ENCODE data around the gene LYSMD3. TPM values are rescaled to one million over a fixed set of nuclear protein-coding genes. Genes with fewer than 3 reads are reported as not detected.

Gene LYSMD3
- total and polyA plus RNA-seq, 4 donors: 11.5 to 26.8 (median 13.9) TPM

- WGBS (ENCODE audit: insufficient coverage): no CpG with 5 or more reads among the region's 1 CpG
- Histone ChIP-seq H3K27me3 (ENCODE audit: control insufficient read depth, insufficient read depth, low read length) (no peaks in the 10 kb centered on the region), H3K4me3 (ENCODE audit: low read depth, low read length) (no peak overlapping the region), H3K27ac (ENCODE audit: low read depth, low read length) (no peak overlapping the region), H3K36me3 (ENCODE audit: control insufficient read depth, insufficient read depth, low read length) (no peaks in the 10 kb centered on the region), H3K4me1 (ENCODE audit: control insufficient read depth, insufficient read depth, low read length) (no peaks in the 10 kb centered on the region), H3K9me3 (ENCODE audit: control insufficient read depth, insufficient read depth, low read length) (no peaks in the 10 kb centered on the region)
- DNase-seq (ENCODE audit: low read depth in 4 of 6, low spot score in 6 of 6): no peak
Measured at GRCh38 chr5:90503596-90503995, 25.8 kb downstream of the LYSMD3 start.

- no peaks in the 10 kb centered on the region for H3K27me3 ChIP-seq (ENCODE audit: control insufficient read depth, insufficient read depth, low read length)
- H3K4me1 ChIP-seq (ENCODE audit: control insufficient read depth, insufficient read depth, low read length): no peaks in the 10 kb centered on the region
- no peak overlapping the region for H3K4me3 ChIP-seq (ENCODE audit: low read depth, low read length)
- no peak overlapping the region for H3K27ac ChIP-seq (ENCODE audit: low read depth, low read length)
- no peak for DNase-seq (ENCODE audit: low read depth in 4 of 6, low spot score in 6 of 6)
- WGBS (ENCODE audit: insufficient coverage): no CpG with 5 or more reads among the region's 1 CpG
- no peaks in the 10 kb centered on the region for H3K36me3 ChIP-seq (ENCODE audit: control insufficient read depth, insufficient read depth, low read length)
- no peaks in the 10 kb centered on the region for H3K9me3 ChIP-seq (ENCODE audit: control insufficient read depth, insufficient read depth, low read length)
Measured at GRCh38 chr5:90495146-90495545, 34.2 kb downstream of the LYSMD3 start.

- Histone ChIP-seq H3K36me3 (ENCODE audit: control insufficient read depth, insufficient read depth, low read length) (no peaks in the 10 kb centered on the region), H3K4me3 (ENCODE audit: low read depth, low read length) (no peak overlapping the region), H3K27me3 (ENCODE audit: control insufficient read depth, insufficient read depth, low read length) (no peaks in the 10 kb centered on the region), H3K9me3 (ENCODE audit: control insufficient read depth, insufficient read depth, low read length) (no peaks in the 10 kb centered on the region), H3K4me1 (ENCODE audit: control insufficient read depth, insufficient read depth, low read length) (no peaks in the 10 kb centered on the region), H3K27ac (ENCODE audit: low read depth, low read length) (no peak overlapping the region)
- DNase-seq (ENCODE audit: low read depth in 4 of 6, low spot score in 6 of 6): no peak
Measured at GRCh38 chr5:90494043-90494442, 35.3 kb downstream of the LYSMD3 start.

- no peak for DNase-seq (ENCODE audit: low read depth in 4 of 6, low spot score in 6 of 6)
- H3K9me3 ChIP-seq (ENCODE audit: control insufficient read depth, insufficient read depth, low read length): no peaks in the 10 kb centered on the region
- no peak overlapping the region for H3K4me3 ChIP-seq (ENCODE audit: low read depth, low read length)
- WGBS (ENCODE audit: insufficient coverage): no CpG with 5 or more reads among the region's 2 CpGs
- no peaks in the 10 kb centered on the region for H3K36me3 ChIP-seq (ENCODE audit: control insufficient read depth, insufficient read depth, low read length)
- no peaks in the 10 kb centered on the region for H3K4me1 ChIP-seq (ENCODE audit: control insufficient read depth, insufficient read depth, low read length)
- no peaks in the 10 kb centered on the region for H3K27me3 ChIP-seq (ENCODE audit: control insufficient read depth, insufficient read depth, low read length)
- H3K27ac ChIP-seq (ENCODE audit: low read depth, low read length): no peak overlapping the region
Measured at GRCh38 chr5:90488791-90489190, 40.6 kb downstream of the LYSMD3 start.

GRCh38 chr5:90484540-90484939 is 44.8 kb downstream of the LYSMD3 start:
- Histone ChIP-seq H3K27me3 (ENCODE audit: control insufficient read depth, insufficient read depth, low read length) (no peaks in the 10 kb centered on the region), H3K9me3 (ENCODE audit: control insufficient read depth, insufficient read depth, low read length) (no peaks in the 10 kb centered on the region), H3K36me3 (ENCODE audit: control insufficient read depth, insufficient read depth, low read length) (no peaks in the 10 kb centered on the region), H3K4me1 (ENCODE audit: control insufficient read depth, insufficient read depth, low read length) (no peaks in the 10 kb centered on the region), H3K4me3 (ENCODE audit: low read depth, low read length) (no peak overlapping the region), H3K27ac (ENCODE audit: low read depth, low read length) (no peak overlapping the region)
- no CpG with 5 or more reads among the region's 3 CpGs for WGBS (ENCODE audit: insufficient coverage)
- no peak for DNase-seq (ENCODE audit: low read depth in 4 of 6, low spot score in 6 of 6)

GRCh38 chr5:90483206-90483605 is 46.2 kb downstream of the LYSMD3 start:
- no peak overlapping the region for H3K4me3 ChIP-seq (ENCODE audit: low read depth, low read length)
- H3K9me3 ChIP-seq (ENCODE audit: control insufficient read depth, insufficient read depth, low read length): no peaks in the 10 kb centered on the region
- H3K36me3 ChIP-seq (ENCODE audit: control insufficient read depth, insufficient read depth, low read length): no peaks in the 10 kb centered on the region
- 94% methylated on average over 5 of the region's 8 CpGs for WGBS (ENCODE audit: insufficient coverage)
- no peak overlapping the region for H3K27ac ChIP-seq (ENCODE audit: low read depth, low read length)
- H3K27me3 ChIP-seq (ENCODE audit: control insufficient read depth, insufficient read depth, low read length): no peaks in the 10 kb centered on the region
- no peaks in the 10 kb centered on the region for H3K4me1 ChIP-seq (ENCODE audit: control insufficient read depth, insufficient read depth, low read length)
- DNase-seq (ENCODE audit: low read depth in 4 of 6, low spot score in 6 of 6): no peak

- Histone ChIP-seq H3K4me3 (ENCODE audit: low read depth, low read length) (no peak overlapping the region), H3K4me1 (ENCODE audit: control insufficient read depth, insufficient read depth, low read length) (peaks cover 1% of the 10 kb centered on the region), H3K9me3 (ENCODE audit: control insufficient read depth, insufficient read depth, low read length) (no peaks in the 10 kb centered on the region), H3K27me3 (ENCODE audit: control insufficient read depth, insufficient read depth, low read length) (no peaks in the 10 kb centered on the region), H3K36me3 (ENCODE audit: control insufficient read depth, insufficient read depth, low read length) (no peaks in the 10 kb centered on the region), H3K27ac (ENCODE audit: low read depth, low read length) (no peak overlapping the region)
- DNase-seq (ENCODE audit: low read depth in 4 of 6, low spot score in 6 of 6): no peak
- no CpG with 5 or more reads among the region's 1 CpG for WGBS (ENCODE audit: insufficient coverage)
Measured at GRCh38 chr5:90480699-90481098, 48.7 kb downstream of the LYSMD3 start.

- no peaks in the 10 kb centered on the region for H3K36me3 ChIP-seq (ENCODE audit: control insufficient read depth, insufficient read depth, low read length)
- no peak overlapping the region for H3K4me3 ChIP-seq (ENCODE audit: low read depth, low read length)
- peaks cover 5% of the 10 kb centered on the region for H3K4me1 ChIP-seq (ENCODE audit: control insufficient read depth, insufficient read depth, low read length)
- H3K27me3 ChIP-seq (ENCODE audit: control insufficient read depth, insufficient read depth, low read length): no peaks in the 10 kb centered on the region
- H3K9me3 ChIP-seq (ENCODE audit: control insufficient read depth, insufficient read depth, low read length): no peaks in the 10 kb centered on the region
- H3K27ac ChIP-seq (ENCODE audit: low read depth, low read length): no peak overlapping the region
- no peak for DNase-seq (ENCODE audit: low read depth in 4 of 6, low spot score in 6 of 6)
Measured at GRCh38 chr5:90479611-90480385, 49.6 kb downstream of the LYSMD3 start.

- Histone ChIP-seq H3K9me3 (ENCODE audit: control insufficient read depth, insufficient read depth, low read length) (no peaks in the 10 kb centered on the region), H3K36me3 (ENCODE audit: control insufficient read depth, insufficient read depth, low read length) (no peaks in the 10 kb centered on the region), H3K27me3 (ENCODE audit: control insufficient read depth, insufficient read depth, low read length) (no peaks in the 10 kb centered on the region), H3K27ac (ENCODE audit: low read depth, low read length) (no peak overlapping the region), H3K4me3 (ENCODE audit: low read depth, low read length) (no peak overlapping the region), H3K4me1 (ENCODE audit: control insufficient read depth, insufficient read depth, low read length) (peaks cover 15% of the 10 kb centered on the region)
- DNase-seq (ENCODE audit: low read depth in 4 of 6, low spot score in 6 of 6): no peak
- WGBS (ENCODE audit: insufficient coverage): 80% methylated on average over 1 of the region's 8 CpGs
Measured at GRCh38 chr5:90477621-90478215, 51.7 kb downstream of the LYSMD3 start.

GRCh38 chr5:90477073-90477472 is 52.3 kb downstream of the LYSMD3 start:
- H3K27ac ChIP-seq (ENCODE audit: low read depth, low read length): no peak overlapping the region
- DNase-seq (ENCODE audit: low read depth in 4 of 6, low spot score in 6 of 6): no peak
- WGBS (ENCODE audit: insufficient coverage): 33% methylated on average over 2 of the region's 2 CpGs

More at GRCh38 chr5:90477073-90477472, 52.3 kb downstream of the LYSMD3 start:
- no peaks in the 10 kb centered on the region for H3K27me3 ChIP-seq (ENCODE audit: control insufficient read depth, insufficient read depth, low read length)
- peaks cover 15% of the 10 kb centered on the region for H3K4me1 ChIP-seq (ENCODE audit: control insufficient read depth, insufficient read depth, low read length)
- no peaks in the 10 kb centered on the region for H3K36me3 ChIP-seq (ENCODE audit: control insufficient read depth, insufficient read depth, low read length)
- H3K4me3 ChIP-seq (ENCODE audit: low read depth, low read length): no peak overlapping the region
- H3K9me3 ChIP-seq (ENCODE audit: control insufficient read depth, insufficient read depth, low read length): no peaks in the 10 kb centered on the region

All from spinal cord (tissue), 10 donors.